Sigmoid colon (tissue), 4 donors: ENCODE data around the gene POLR3H.

Experiments
- CTCF ChIP-seq, 4 experiments: fragments of 450-650 bp in 3 of 4; fragments of 200-600 bp in 1 of 4; IDR thresholded peaks; one replicate each; pipeline ENCODE4 v1.5.1; 2016 to 2019; ENCODE audit warnings: antibody characterized with exemption in 4 of 4, mild to moderate bottlenecking in 3 of 4, moderate library complexity in 2 of 4
- POLR2A ChIP-seq, 2 donors: fragments of 450-650 bp; IDR thresholded peaks; one replicate each; pipeline ENCODE4 v1.6.1; 2016; ENCODE audit warnings: antibody characterized with exemption in 2 of 2, mild to moderate bottlenecking in 2 of 2, moderate library complexity in 2 of 2
- POLR2AphosphoS5 ChIP-seq, 4 donors: sonication (generic); formaldehyde crosslinking; IDR thresholded peaks; one replicate each; pipeline ENCODE4 v1.6.1; 2017; ENCODE audit warnings: antibody characterized with exemption in 4 of 4

- no peak for TF ChIP-seq CTCF (IDR thresholded peaks at IDR 0.05)
- no peak for TF ChIP-seq POLR2A (IDR thresholded peaks at IDR 0.05)
- TF ChIP-seq POLR2AphosphoS5 (IDR thresholded peaks at IDR 0.05): peak in 1 of 4 donors; percentile 12
These were observed 604 bp upstream of the POLR3H start for GRCh38 chr22:41544671-41545476.
